OCI-LY3 (cell line): ENCODE data around the gene SCO2.

ENCODE experiments used
- EZH2phosphoT487 ChIP-seq: fragments of 200-600 bp; shearing (Covaris generic); IDR thresholded peaks from 2 replicates; pipeline ENCODE4 v1.6.1; 2018; ENCODE audit warnings: antibody characterized with exemption, mixed run types, low read depth
- TF ChIP-seq, protein P1 (sequence below): fragments of 200-600, 300-600 bp; sonication (generic); IDR thresholded peaks from 2 replicates; pipeline ENCODE4 v1.5.1; 2014; ENCODE audit warnings: antibody characterized with exemption, low read length, low read depth

DNA sequence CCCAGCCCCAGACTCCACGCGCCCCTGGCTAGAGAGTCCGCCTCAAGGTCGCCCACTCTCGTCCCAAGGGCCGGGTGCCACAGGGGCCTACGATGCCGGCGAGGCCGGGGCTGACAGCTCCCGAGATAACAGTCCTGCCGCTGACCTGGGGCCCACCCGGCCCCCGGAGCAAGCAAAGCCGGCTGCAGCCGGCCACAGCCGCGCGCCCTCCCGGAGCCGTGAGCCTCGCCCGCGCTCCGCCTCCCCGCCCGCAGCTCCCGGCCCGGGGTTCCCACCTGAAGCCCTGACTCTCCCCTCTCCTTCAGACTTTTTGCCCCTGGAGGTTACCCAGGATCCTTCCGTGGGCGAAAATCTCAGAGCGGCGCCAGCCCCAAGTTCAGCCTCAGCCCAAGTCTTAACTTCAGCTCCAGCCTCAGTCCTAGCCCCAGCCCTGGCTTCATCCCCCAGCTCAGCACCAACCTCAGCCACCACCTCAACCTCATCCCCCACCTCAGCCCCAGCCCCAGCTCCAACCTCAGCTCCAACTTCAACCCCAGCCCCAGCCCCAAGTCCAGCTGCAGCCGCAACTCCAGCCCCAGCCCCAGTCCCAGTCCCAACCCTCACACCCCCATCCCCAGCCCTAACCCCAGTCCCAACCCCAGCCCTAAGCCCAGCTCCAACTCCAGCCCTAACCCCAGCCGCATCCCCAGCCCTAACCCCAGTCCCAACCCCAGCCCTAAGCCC is 22.0 kb upstream of the SCO2 start:
- TF ChIP-seq, protein P1, sequence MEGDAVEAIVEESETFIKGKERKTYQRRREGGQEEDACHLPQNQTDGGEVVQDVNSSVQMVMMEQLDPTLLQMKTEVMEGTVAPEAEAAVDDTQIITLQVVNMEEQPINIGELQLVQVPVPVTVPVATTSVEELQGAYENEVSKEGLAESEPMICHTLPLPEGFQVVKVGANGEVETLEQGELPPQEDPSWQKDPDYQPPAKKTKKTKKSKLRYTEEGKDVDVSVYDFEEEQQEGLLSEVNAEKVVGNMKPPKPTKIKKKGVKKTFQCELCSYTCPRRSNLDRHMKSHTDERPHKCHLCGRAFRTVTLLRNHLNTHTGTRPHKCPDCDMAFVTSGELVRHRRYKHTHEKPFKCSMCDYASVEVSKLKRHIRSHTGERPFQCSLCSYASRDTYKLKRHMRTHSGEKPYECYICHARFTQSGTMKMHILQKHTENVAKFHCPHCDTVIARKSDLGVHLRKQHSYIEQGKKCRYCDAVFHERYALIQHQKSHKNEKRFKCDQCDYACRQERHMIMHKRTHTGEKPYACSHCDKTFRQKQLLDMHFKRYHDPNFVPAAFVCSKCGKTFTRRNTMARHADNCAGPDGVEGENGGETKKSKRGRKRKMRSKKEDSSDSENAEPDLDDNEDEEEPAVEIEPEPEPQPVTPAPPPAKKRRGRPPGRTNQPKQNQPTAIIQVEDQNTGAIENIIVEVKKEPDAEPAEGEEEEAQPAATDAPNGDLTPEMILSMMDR: no peak
- no peak for TF ChIP-seq EZH2phosphoT487
